GM19351 (cell line): Measurements from ENCODE around the gene ADAM11.

Source experiments
- ATAC-seq: cut with Tn5 transposase; IDR thresholded peaks from one replicate; pipeline ENCODE4 v1.9.1; 2021; ENCODE audit warnings: mild to moderate bottlenecking, moderate library complexity; ENCODE audit not compliant: unreplicated experiment

ADAM11 gene

GRCh38 chr17:44757045-44757917 is 1.5 kb upstream of the ADAM11 start:
- ATAC-seq: no peak

GRCh38 chr17:44757918-44758413 is 822 bp upstream of the ADAM11 start:
- ATAC-seq: no peak

- ATAC-seq: no peak
These were observed 513 bp downstream of the ADAM11 start for GRCh38 chr17:44759086-44759915.

- no peak for ATAC-seq
These were observed 1.1 kb downstream of the ADAM11 start for GRCh38 chr17:44759916-44760243.

- ATAC-seq: no peak
These were observed 1.9 kb downstream of the ADAM11 start for GRCh38 chr17:44760474-44761308.

GRCh38 chr17:44761932-44762810 is 3.4 kb downstream of the ADAM11 start:
- no peak for ATAC-seq

- no peak for ATAC-seq
These were observed 4.4 kb downstream of the ADAM11 start for GRCh38 chr17:44763170-44763569.

- no peak for ATAC-seq
These were observed 7.2 kb downstream of the ADAM11 start for GRCh38 chr17:44765965-44766364.

- ATAC-seq: no peak
These were observed 7.7 kb downstream of the ADAM11 start for GRCh38 chr17:44766409-44767038.

GRCh38 chr17:44767493-44767892 is 8.7 kb downstream of the ADAM11 start:
- ATAC-seq: no peak

- no peak for ATAC-seq
These were observed 9.8 kb downstream of the ADAM11 start for GRCh38 chr17:44768505-44769142.

GRCh38 chr17:44769230-44769629 is 10.4 kb downstream of the ADAM11 start:
- no peak for ATAC-seq

- ATAC-seq: no peak
These were observed 10.9 kb downstream of the ADAM11 start for GRCh38 chr17:44769647-44770084.

- ATAC-seq: no peak
These were observed 11.6 kb downstream of the ADAM11 start for GRCh38 chr17:44770166-44770925.

- no peak for ATAC-seq
These were observed 13.7 kb downstream of the ADAM11 start for GRCh38 chr17:44772308-44773045.

- no peak for ATAC-seq
These were observed 14.4 kb downstream of the ADAM11 start for GRCh38 chr17:44773140-44773539.

- no peak for ATAC-seq
These were observed 15.7 kb downstream of the ADAM11 start for GRCh38 chr17:44774271-44775135.
